Sigmoid colon (tissue), 4 donors: Measurements from ENCODE around the gene SPINK8.

ENCODE experiments used
- EP300 ChIP-seq, 4 donors: sonication (generic); formaldehyde crosslinking; IDR thresholded peaks; one replicate each; pipeline ENCODE4 v1.6.1; 2017; ENCODE audit warnings: antibody characterized with exemption in 4 of 4
- POLR2A ChIP-seq, 2 donors: fragments of 450-650 bp; IDR thresholded peaks; one replicate each; pipeline ENCODE4 v1.6.1; 2016; ENCODE audit warnings: antibody characterized with exemption in 2 of 2, mild to moderate bottlenecking in 2 of 2, moderate library complexity in 2 of 2
- POLR2AphosphoS5 ChIP-seq, 4 donors: sonication (generic); formaldehyde crosslinking; IDR thresholded peaks; one replicate each; pipeline ENCODE4 v1.6.1; 2017; ENCODE audit warnings: antibody characterized with exemption in 4 of 4
- TF ChIP-seq, protein P1 (sequence below), 4 experiments: fragments of 450-650 bp in 3 of 4; fragments of 200-600 bp in 1 of 4; IDR thresholded peaks; one replicate each; pipeline ENCODE4 v1.5.1; 2016 to 2019; ENCODE audit warnings: antibody characterized with exemption in 4 of 4, mild to moderate bottlenecking in 3 of 4, moderate library complexity in 2 of 4

DNA sequence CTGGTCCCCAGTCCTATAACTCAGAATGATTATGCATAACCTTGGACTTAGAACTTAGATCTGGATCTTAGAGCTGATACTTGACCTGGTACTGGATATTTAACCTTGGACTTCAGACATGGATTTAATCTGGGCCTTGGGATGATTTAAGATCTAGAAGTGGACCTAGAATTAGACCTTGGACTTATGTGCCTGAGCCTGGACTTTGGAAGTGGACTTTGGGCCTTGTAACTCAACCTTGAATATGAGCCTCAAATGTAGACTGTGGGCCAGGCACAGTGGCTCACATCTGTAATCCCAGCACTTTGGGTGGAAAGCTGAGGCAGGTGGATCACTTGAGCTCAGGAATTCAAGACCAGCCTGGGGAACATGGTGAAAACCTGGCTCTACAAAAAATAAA is 46.4 kb downstream of the SPINK8 start:
- TF ChIP-seq, protein P1, sequence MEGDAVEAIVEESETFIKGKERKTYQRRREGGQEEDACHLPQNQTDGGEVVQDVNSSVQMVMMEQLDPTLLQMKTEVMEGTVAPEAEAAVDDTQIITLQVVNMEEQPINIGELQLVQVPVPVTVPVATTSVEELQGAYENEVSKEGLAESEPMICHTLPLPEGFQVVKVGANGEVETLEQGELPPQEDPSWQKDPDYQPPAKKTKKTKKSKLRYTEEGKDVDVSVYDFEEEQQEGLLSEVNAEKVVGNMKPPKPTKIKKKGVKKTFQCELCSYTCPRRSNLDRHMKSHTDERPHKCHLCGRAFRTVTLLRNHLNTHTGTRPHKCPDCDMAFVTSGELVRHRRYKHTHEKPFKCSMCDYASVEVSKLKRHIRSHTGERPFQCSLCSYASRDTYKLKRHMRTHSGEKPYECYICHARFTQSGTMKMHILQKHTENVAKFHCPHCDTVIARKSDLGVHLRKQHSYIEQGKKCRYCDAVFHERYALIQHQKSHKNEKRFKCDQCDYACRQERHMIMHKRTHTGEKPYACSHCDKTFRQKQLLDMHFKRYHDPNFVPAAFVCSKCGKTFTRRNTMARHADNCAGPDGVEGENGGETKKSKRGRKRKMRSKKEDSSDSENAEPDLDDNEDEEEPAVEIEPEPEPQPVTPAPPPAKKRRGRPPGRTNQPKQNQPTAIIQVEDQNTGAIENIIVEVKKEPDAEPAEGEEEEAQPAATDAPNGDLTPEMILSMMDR (IDR thresholded peaks at IDR 0.05): no peak
- no peak for TF ChIP-seq POLR2A (IDR thresholded peaks at IDR 0.05)
- no peak for TF ChIP-seq EP300 (IDR thresholded peaks at IDR 0.05)
- TF ChIP-seq POLR2AphosphoS5 (IDR thresholded peaks at IDR 0.05): no peak
